CD4-positive, alpha-beta T cell (primary cell): ENCODE results near the gene DHX30. TPM values are rescaled to one million over a fixed set of nuclear protein-coding genes. Genes with fewer than 3 reads are reported as not detected.

Experiments
- ATAC-seq: fragments of 200-7000 bp; cut with Tn5 transposase; one replicate; pipeline ENCODE4 v1.10.0; 2022; ENCODE audit warnings: mild to moderate bottlenecking; ENCODE audit not compliant: poor library complexity
- CTCF ChIA-PET: fragments of 350-600 bp; sonication (Branson Sonifier 250); formaldehyde crosslinking; loops from one replicate; lab custom pipeline; 2021; ENCODE audit warnings: antibody characterized with exemption, inconsistent platforms; lab: Charles Lee
- POLR2A ChIA-PET: fragments of 350-600 bp; sonication (Branson Sonifier 250); formaldehyde crosslinking; loops from one replicate; lab custom pipeline; 2021; ENCODE audit warnings: antibody characterized with exemption, inconsistent platforms; lab: Charles Lee
- DNase-seq, 14 experiments: peaks; one replicate each; pipeline ENCODE4 v3.0.0-alpha.2; 2013 to 2020; ENCODE audit warnings: mixed read lengths in 2 of 14
- H3K27ac ChIP-seq, 2 donors: one replicate each; pipeline versions ENCODE4 v1.5.1 to v1.7.0; 2013; ENCODE audit warnings: low read length in 2 of 2, low read depth in 1 of 2, mild to moderate bottlenecking in 1 of 2
- H3K27me3 ChIP-seq, 2 experiments: 1 replicate in 1 of 2; 2 replicates in 1 of 2; pipeline versions ENCODE4 v1.6.1 to v1.7.0; 2013; ENCODE audit warnings: low read length in 2 of 2, control low read depth in 1 of 2, mild to moderate bottlenecking in 1 of 2, moderate library complexity in 1 of 2; ENCODE audit not compliant: insufficient read depth in 2 of 2, control insufficient read depth in 1 of 2
- H3K36me3 ChIP-seq: one replicate; pipeline ENCODE4 v1.6.1; 2013; ENCODE audit warnings: low read length, control low read depth; ENCODE audit not compliant: insufficient read depth
- H3K4me1 ChIP-seq: one replicate; pipeline ENCODE4 v1.6.1; 2013; ENCODE audit warnings: low read length, control low read depth; ENCODE audit not compliant: insufficient read depth
- H3K4me3 ChIP-seq: one replicate; pipeline ENCODE4 v1.5.1; 2013; ENCODE audit warnings: mild to moderate bottlenecking, low read length, moderate library complexity
- H3K9me3 ChIP-seq, 2 experiments: 1 replicate in 1 of 2; 2 replicates in 1 of 2; pipeline versions ENCODE4 v1.6.1 to v1.7.0; 2013; ENCODE audit warnings: low read length in 2 of 2, mild to moderate bottlenecking in 2 of 2, control low read depth in 1 of 2, moderate library complexity in 1 of 2; ENCODE audit not compliant: control insufficient read depth in 1 of 2, insufficient read depth in 1 of 2
- H3K27ac Mint-ChIP-seq: one replicate; pipeline ENCODE4 v1.8.0; 2020; ENCODE audit warnings: mixed read lengths
- H3K27me3 Mint-ChIP-seq: one replicate; pipeline ENCODE4 v1.8.0; 2021; ENCODE audit warnings: mixed read lengths
- H3K36me3 Mint-ChIP-seq: one replicate; pipeline ENCODE4 v1.8.0; 2021; ENCODE audit warnings: low read depth, mixed read lengths
- H3K4me1 Mint-ChIP-seq: one replicate; pipeline ENCODE4 v1.8.0; 2021; ENCODE audit warnings: low read depth, mixed read lengths
- H3K4me3 Mint-ChIP-seq: one replicate; pipeline ENCODE4 v1.8.0; 2020; ENCODE audit warnings: mild to moderate bottlenecking, mixed read lengths
- H3K9me3 Mint-ChIP-seq: one replicate; pipeline ENCODE4 v1.8.0; 2020; ENCODE audit warnings: mixed read lengths
- CTCF ChIP-seq: fragments of 200-600 bp; IDR thresholded peaks from one replicate; pipeline ENCODE4 v1.8.0; 2022; ENCODE audit warnings: antibody characterized with exemption, mild to moderate bottlenecking
- intact Hi-C, 2 experiments: fragments of 100-400 bp; cut with DNase I in 1 of 2; cut with micrococcal nuclease in 1 of 2; formaldehyde crosslinking; loops; one replicate each; pipeline versions ENCODE4 v1.15.1 to v1.9.0; 2023 to 2025; cut with DNase I, micrococcal nuclease
- total RNA-seq, 174 experiments: library from RNA in 2 of 174; stranded (reverse) in 2 of 174; gene quantifications; one replicate each; pipeline ENCODE4 v1.2.3 and lab custom pipeline; 2021 to 2026

The DHX30 gene
- total RNA-seq, 2 experiments from 2014 or later, result 75.1 to 75.6 TPM

DNA sequence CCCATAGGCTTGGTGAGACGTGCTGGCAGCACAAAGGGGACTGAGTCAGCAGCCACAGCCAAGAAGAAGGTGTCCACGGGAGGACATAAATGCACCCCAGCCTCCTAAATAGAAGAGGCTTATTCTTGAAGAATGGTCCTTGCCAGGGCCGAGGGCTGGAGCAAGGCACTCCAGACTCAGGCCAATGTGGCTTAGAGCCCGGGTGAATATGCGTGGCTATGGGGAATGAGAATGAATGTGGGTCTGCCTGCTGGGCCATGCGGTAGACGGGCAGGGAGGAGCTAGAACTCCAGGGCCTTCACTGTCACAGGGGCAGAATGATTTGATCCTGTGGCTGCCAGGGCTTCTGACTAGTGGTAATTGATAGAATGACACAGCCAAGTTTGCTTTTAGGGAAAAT lies 34.0 kb downstream of the DHX30 start:
- no peak overlapping the region for H3K4me3 Mint-ChIP-seq
- no peak for TF ChIP-seq CTCF
- no peaks in the 10 kb centered on the region for H3K9me3 Mint-ChIP-seq

GRCh38 chr3:47838503-47838902 lies 35.6 kb downstream of the DHX30 start:
- H3K27ac Mint-ChIP-seq, result no peak overlapping the region
- no peak overlapping the region for H3K4me3 Mint-ChIP-seq
- no peaks in the 10 kb centered on the region for H3K27me3 Mint-ChIP-seq
- no peak overlapping the region for H3K4me3 ChIP-seq
- no peaks in the 10 kb centered on the region for H3K9me3 ChIP-seq
- POLR2A ChIA-PET, result no interaction called here
- no peaks in the 10 kb centered on the region for H3K9me3 Mint-ChIP-seq
- peaks cover 77% of the 10 kb centered on the region for H3K36me3 Mint-ChIP-seq
- no peaks in the 10 kb centered on the region for H3K27me3 ChIP-seq
- ATAC-seq, result no peak
- intact Hi-C loops, result loop anchor here in 1 of 2 experiments (2.0 kb wide), 1 partner anchor 152 kb away; no protein-coding TSS in a partner anchor
- H3K4me1 ChIP-seq, result peaks cover 4% of the 10 kb centered on the region
- no peak overlapping the region for H3K27ac ChIP-seq
- DNase-seq, result no peak
- peaks cover 76% of the 10 kb centered on the region for H3K36me3 ChIP-seq
- no peak for TF ChIP-seq CTCF
- CTCF ChIA-PET, result interaction anchor here (1.5 kb wide), 1 partner anchor 151 kb away, joined by 15 read pairs; no protein-coding TSS in a partner anchor
- peaks cover 4% of the 10 kb centered on the region for H3K4me1 Mint-ChIP-seq

More for the DNA sequence above, 34.0 kb downstream of the DHX30 start:
- DNase-seq (no peak), ATAC-seq (no peak)
- no peak overlapping the region for H3K27ac Mint-ChIP-seq
- H3K36me3 Mint-ChIP-seq, result peaks cover 73% of the 10 kb centered on the region
- no peak overlapping the region for H3K4me3 ChIP-seq
- H3K9me3 ChIP-seq, result no peaks in the 10 kb centered on the region
- H3K36me3 ChIP-seq, result peaks cover 75% of the 10 kb centered on the region
- intact Hi-C loops, result loop anchor here (1.0 to 2.0 kb wide), 2 partner anchors 153 to 314 kb away; no protein-coding TSS in a partner anchor
- ChIA-PET CTCF (interaction anchor here (0.6 to 3.2 kb wide), 5 partner anchors 12 to 464 kb away, joined by 3 to 15 read pairs (median 4); no protein-coding TSS in a partner anchor), POLR2A (interaction anchor here (0.7 kb wide), 1 partner anchor 11 kb away, joined by 4 read pairs; no protein-coding TSS in a partner anchor)
- H3K4me1 Mint-ChIP-seq, result peaks cover 4% of the 10 kb centered on the region
- H3K27me3 Mint-ChIP-seq, result no peaks in the 10 kb centered on the region
- no peaks in the 10 kb centered on the region for H3K27me3 ChIP-seq
- H3K27ac ChIP-seq, result no peak overlapping the region
- peaks cover 4% of the 10 kb centered on the region for H3K4me1 ChIP-seq

GRCh38 chr3:47841786-47842349 lies 38.9 kb downstream of the DHX30 start:
- no peak for TF ChIP-seq CTCF
- ATAC-seq (no peak), DNase-seq (no peak)
- Histone ChIP-seq H3K4me3 (no peak overlapping the region), H3K27me3 (no peaks in the 10 kb centered on the region), H3K4me1 (peaks cover 4% of the 10 kb centered on the region), H3K36me3 (peaks cover 87% of the 10 kb centered on the region), H3K9me3 (no peaks in the 10 kb centered on the region), H3K27ac (no peak overlapping the region)
- H3K27me3 Mint-ChIP-seq, result no peaks in the 10 kb centered on the region
- H3K27ac Mint-ChIP-seq, result no peak overlapping the region
- H3K9me3 Mint-ChIP-seq, result no peaks in the 10 kb centered on the region
- H3K4me3 Mint-ChIP-seq, result no peak overlapping the region
- intact Hi-C loops, result no loop called here
- H3K36me3 Mint-ChIP-seq, result peaks cover 80% of the 10 kb centered on the region
- POLR2A ChIA-PET, result no interaction called here
- peaks cover 4% of the 10 kb centered on the region for H3K4me1 Mint-ChIP-seq
- CTCF ChIA-PET, result interaction anchor here (1.3 kb wide), 1 partner anchor 17 kb away, joined by 3 read pairs; no protein-coding TSS in a partner anchor
